PC-3 (cell line): ENCODE data around the gene OPTN. TPM values are rescaled to one million over a fixed set of nuclear protein-coding genes. Genes with fewer than 3 reads are reported as not detected.

Experiments used
- ATAC-seq: fragments of 200-7000 bp; cut with Tn5 transposase; 2 replicates; pipeline ENCODE4 v1.9.1; 2020; ENCODE audit warnings: mild to moderate bottlenecking, moderate library complexity
- BruUV-seq: library from RNA; stranded (reverse); fragments of 400-500 nt; replicated peaks from 2 replicates; lab custom pipeline; 2021; lab: Mats Ljungman, UMichigan
- CTCF ChIA-PET: fragments of 300-600 bp; sonication (Branson Sonifier 250); formaldehyde crosslinking; loops from one replicate; lab custom pipeline; 2022; ENCODE audit warnings: antibody characterized with exemption; lab: Charles Lee
- POLR2A ChIA-PET: fragments of 300-600 bp; sonication (Branson Sonifier 250); formaldehyde crosslinking; loops from one replicate; lab custom pipeline; 2022; ENCODE audit warnings: antibody characterized with exemption; ENCODE audit not compliant: unreplicated experiment; lab: Charles Lee
- DNase-seq: peaks from one replicate; pipeline ENCODE4 v3.0.0-alpha.2; 2015
- H2AFZ ChIP-seq: fragments of 300-600 bp; sonication (generic); 2 replicates; pipeline ENCODE4 v1.6.0; 2016; ENCODE audit warnings: antibody characterized with exemption, low read length
- H3F3A ChIP-seq: fragments of 300-600 bp; sonication (generic); one replicate; pipeline ENCODE4 v1.6.0; 2017; ENCODE audit warnings: antibody characterized with exemption, low read length, control low read depth, mild to moderate bottlenecking; ENCODE audit not compliant: unreplicated experiment
- H3K27ac ChIP-seq: fragments of 300-600 bp; sonication (generic); 2 replicates; pipeline ENCODE4 v1.5.1; 2016; ENCODE audit warnings: mild to moderate bottlenecking, low read length
- H3K27me3 ChIP-seq: fragments of 300-600 bp; sonication (generic); 2 replicates; pipeline ENCODE4 v1.6.1; 2016; ENCODE audit warnings: low read length, mixed read lengths
- H3K36me3 ChIP-seq: fragments of 300-600 bp; sonication (generic); 2 replicates; pipeline ENCODE4 v1.6.1; 2016; ENCODE audit warnings: low read depth, mixed run types, low read length, mixed read lengths
- H3K4me1 ChIP-seq: fragments of 300-600 bp; sonication (generic); 2 replicates; pipeline ENCODE4 v1.5.1; 2016; ENCODE audit warnings: low read length; ENCODE audit not compliant: insufficient read depth
- H3K4me2 ChIP-seq: fragments of 300-600 bp; sonication (generic); 2 replicates; pipeline ENCODE4 v1.6.0; 2016; ENCODE audit warnings: low read length
- H3K4me3 ChIP-seq: fragments of 300-600 bp; sonication (generic); 2 replicates; pipeline ENCODE4 v1.5.1; 2016; ENCODE audit warnings: mild to moderate bottlenecking, low read length, mixed read lengths
- H3K79me2 ChIP-seq: fragments of 300-600 bp; sonication (generic); 2 replicates; pipeline ENCODE4 v1.6.1; 2017; ENCODE audit warnings: low read length, mixed read lengths
- H3K9ac ChIP-seq: fragments of 300-600 bp; sonication (generic); 2 replicates; pipeline ENCODE4 v1.6.0; 2016; ENCODE audit warnings: mild to moderate bottlenecking, low read length
- H3K9me2 ChIP-seq: fragments of 300-600 bp; sonication (generic); replicated peaks from 2 replicates; pipeline ENCODE4 v1.6.1; 2016; ENCODE audit warnings: mixed run types, low read length, mixed read lengths
- H3K9me3 ChIP-seq: fragments of 300-600 bp; sonication (generic); 2 replicates; pipeline ENCODE4 v1.6.1; 2016; ENCODE audit warnings: low read length, mixed read lengths
- H4K20me1 ChIP-seq: fragments of 300-600 bp; sonication (generic); 2 replicates; pipeline ENCODE4 v1.6.1; 2016; ENCODE audit warnings: low read length, mixed read lengths
- CTCF ChIP-seq: fragments of 300-600 bp; sonication (generic); conservative IDR thresholded peaks from 2 replicates; pipeline ENCODE4 v1.5.1; 2017; ENCODE audit warnings: antibody characterized with exemption, low read depth, mild to moderate bottlenecking, low read length
- EZH2 ChIP-seq: fragments of 300-600 bp; sonication (generic); IDR thresholded peaks from one replicate; pipeline ENCODE4 v1.6.1; 2017; ENCODE audit warnings: antibody characterized with exemption, mild to moderate bottlenecking, low read length; ENCODE audit not compliant: unreplicated experiment
- EZH2phosphoT487 ChIP-seq: fragments of 300-600 bp; sonication (generic); IDR thresholded peaks from 2 replicates; pipeline ENCODE4 v1.6.1; 2018; ENCODE audit warnings: mild to moderate bottlenecking, antibody characterized with exemption, low read length, borderline replicate concordance
- intact Hi-C: fragments of 100-400 bp; cut with micrococcal nuclease; formaldehyde crosslinking; loops from 2 replicates; pipeline ENCODE4 v1.9.0; 2023
- total RNA-seq: library from RNA; depleted of rRNA; stranded (reverse); fragments of >200 nt; gene quantifications from 2 replicates; pipeline ENCODE4 v1.2.3, GENCODE V29; 2014; rRNA removed

OPTN gene
- total RNA-seq, 1 experiment from 2014 or later = 7.9 TPM

GRCh38 chr10:13184730-13185514 is 85.0 kb downstream of the OPTN start:
- H2AFZ ChIP-seq = no peak overlapping the region
- TF ChIP-seq EZH2phosphoT487 (no peak), CTCF (no peak), EZH2 (no peak)
- BruUV-seq = no TSS peak
- H3K36me3 ChIP-seq = no peaks in the 10 kb centered on the region; the same call in 1 of the 2 replicates
- H3K79me2 ChIP-seq = no peaks in the 10 kb centered on the region
- no peak overlapping the region for H3K4me2 ChIP-seq
- H3K27me3 ChIP-seq = no peaks in the 10 kb centered on the region
- H3K4me3 ChIP-seq = no peak overlapping the region
- no peaks in the 10 kb centered on the region for H3F3A ChIP-seq
- no peaks in the 10 kb centered on the region for H3K9me3 ChIP-seq
- DNase-seq (no peak), ATAC-seq (no peak)
- ChIA-PET POLR2A (no interaction called here), CTCF (no interaction called here)
- no peaks in the 10 kb centered on the region for H3K4me1 ChIP-seq
- intact Hi-C loops = no loop called here
- no peaks in the 10 kb centered on the region for H3K9me2 ChIP-seq
- no peak overlapping the region for H3K27ac ChIP-seq
- no peaks in the 10 kb centered on the region for H4K20me1 ChIP-seq
- H3K9ac ChIP-seq = no peak overlapping the region

- H3K4me3 ChIP-seq = no peak overlapping the region
- H3K4me2 ChIP-seq = no peak overlapping the region
Measured at GRCh38 chr10:13187135-13187534, 87.2 kb downstream of the OPTN start.

More at GRCh38 chr10:13187135-13187534, 87.2 kb downstream of the OPTN start:
- intact Hi-C loops = no loop called here
- Histone ChIP-seq H3K36me3 (no peaks in the 10 kb centered on the region; the same call in 1 of the 2 replicates), H4K20me1 (no peaks in the 10 kb centered on the region), H3K9me2 (no peaks in the 10 kb centered on the region), H3K9me3 (no peaks in the 10 kb centered on the region), H3K9ac (no peak overlapping the region), H3K27me3 (no peaks in the 10 kb centered on the region), H3K79me2 (no peaks in the 10 kb centered on the region), H3F3A (no peaks in the 10 kb centered on the region), H3K27ac (no peak overlapping the region), H3K4me1 (no peaks in the 10 kb centered on the region), H2AFZ (no peak overlapping the region)
- TF ChIP-seq CTCF = no peak
- TF ChIP-seq EZH2 = no peak
- TF ChIP-seq EZH2phosphoT487 = no peak
- no TSS peak for BruUV-seq
- POLR2A ChIA-PET = no interaction called here
- DNase-seq (no peak), ATAC-seq (no peak)
- CTCF ChIA-PET = no interaction called here

Other genes with a start within 250 kb of the OPTN start
- gene CCDC3, start 98.5 kb upstream of the OPTN start, total RNA-seq = not detected in 2 replicates
- gene MCM10, start 61.4 kb downstream of the OPTN start, total RNA-seq = 14.3 and 16.1 TPM in 2 replicates
- not detected in 2 replicates for gene UCMA, start 134.2 kb downstream of the OPTN start, total RNA-seq
- gene PHYH, start 199.9 kb downstream of the OPTN start, total RNA-seq = 4.4 and 13.2 TPM in 2 replicates
- 40.4 and 42.5 TPM in 2 replicates for gene SEPHS1, start 248.1 kb downstream of the OPTN start, total RNA-seq